Measurements from ENCODE around the gene BSX.

BSX gene

DNA sequence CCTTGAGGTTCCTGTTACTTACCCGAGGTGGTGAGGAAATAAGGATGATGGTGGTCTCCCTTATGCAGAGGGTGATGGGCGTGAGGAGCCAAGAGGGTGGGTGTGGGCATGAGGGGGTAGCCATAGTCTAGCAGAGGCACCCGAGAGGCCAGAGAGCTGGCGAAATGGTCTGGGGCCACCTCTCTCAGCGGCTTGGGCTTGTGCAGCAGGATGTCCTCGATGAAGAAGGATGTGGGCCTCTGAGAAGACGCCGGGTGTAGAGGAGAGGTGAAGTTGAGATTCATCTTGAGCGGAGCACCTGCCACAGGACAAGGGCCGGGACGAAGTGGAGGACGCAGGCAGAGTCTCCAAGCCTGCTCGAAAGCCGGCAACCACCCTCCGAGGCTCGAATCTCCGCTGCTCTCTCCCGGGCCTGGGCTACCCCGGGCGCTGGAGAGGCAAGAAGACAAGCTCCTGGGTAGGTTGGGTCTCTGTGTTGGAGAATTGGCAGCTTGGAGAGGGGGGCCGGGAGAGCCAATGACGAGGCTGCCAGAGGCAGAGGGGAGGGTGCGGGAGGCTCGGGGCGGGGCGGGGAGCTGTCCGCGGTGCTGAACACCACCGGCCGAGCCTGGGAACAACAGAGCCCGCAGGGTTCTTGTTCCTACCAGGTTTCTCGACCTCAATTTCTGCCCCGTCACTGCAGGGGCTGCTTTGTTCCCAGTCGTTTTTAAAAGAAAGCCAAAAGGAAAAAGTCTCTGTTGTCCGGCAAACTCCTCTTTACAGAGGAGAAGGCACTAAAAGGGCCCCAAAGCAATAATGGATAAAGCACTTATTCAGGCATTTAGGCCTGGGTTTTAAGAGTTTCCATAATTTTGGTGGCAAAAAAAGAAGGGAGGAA lies at the start of gene BSX:
Gene BSX (minus strand): TSS at position 447 of the 877 bp plus-strand sequence. CDS start 163 bp downstream, at position 284.
- DNase-seq: no peak

DNA sequence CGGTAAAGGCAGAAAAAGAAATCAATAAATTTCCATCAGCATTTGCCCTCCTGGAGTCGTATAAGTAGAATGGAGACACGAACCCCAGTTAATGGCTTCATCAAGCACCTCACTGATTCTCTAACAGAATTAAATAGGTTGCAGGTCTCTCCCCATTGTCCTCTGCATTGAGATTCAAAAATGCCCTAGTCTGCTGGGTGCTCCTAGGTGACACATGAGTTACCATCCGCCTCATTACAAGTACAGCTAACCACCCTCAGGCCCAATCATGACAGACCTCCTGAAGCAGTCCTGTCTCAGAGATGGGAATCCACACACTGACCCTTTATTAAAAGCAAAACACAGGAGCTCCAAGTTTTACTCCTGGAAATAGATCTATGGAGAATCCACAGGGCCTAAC lies 48.9 kb upstream of the BSX start:
- no peak for DNase-seq

- DNase-seq: peak; percentile 22
Observed at GRCh38 chr11:123020968-123021367, 39.3 kb upstream of the BSX start.

GRCh38 chr11:123018702-123019101 lies 37.1 kb upstream of the BSX start:
- DNase-seq: no peak

DNA sequence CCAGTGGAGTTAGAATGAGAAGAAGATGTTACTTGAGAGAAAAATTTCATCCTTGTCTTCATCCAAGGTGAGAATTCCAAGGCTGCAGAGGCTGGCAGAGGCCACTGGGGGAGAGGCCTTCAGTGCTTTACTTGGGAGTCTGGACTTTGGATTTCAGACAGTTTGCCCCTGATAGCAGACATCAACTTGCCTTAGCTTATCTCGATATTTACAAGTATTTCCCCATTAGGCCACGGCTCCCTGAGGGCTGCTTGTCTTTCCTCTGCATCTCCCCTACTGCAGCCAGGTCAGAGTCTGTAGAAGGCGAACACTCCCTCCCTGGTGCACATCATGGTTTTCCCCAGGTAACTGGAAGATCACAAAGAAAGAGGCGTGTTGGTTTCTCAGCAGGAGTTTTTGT lies 29.9 kb upstream of the BSX start:
- DNase-seq: no peak

DNA sequence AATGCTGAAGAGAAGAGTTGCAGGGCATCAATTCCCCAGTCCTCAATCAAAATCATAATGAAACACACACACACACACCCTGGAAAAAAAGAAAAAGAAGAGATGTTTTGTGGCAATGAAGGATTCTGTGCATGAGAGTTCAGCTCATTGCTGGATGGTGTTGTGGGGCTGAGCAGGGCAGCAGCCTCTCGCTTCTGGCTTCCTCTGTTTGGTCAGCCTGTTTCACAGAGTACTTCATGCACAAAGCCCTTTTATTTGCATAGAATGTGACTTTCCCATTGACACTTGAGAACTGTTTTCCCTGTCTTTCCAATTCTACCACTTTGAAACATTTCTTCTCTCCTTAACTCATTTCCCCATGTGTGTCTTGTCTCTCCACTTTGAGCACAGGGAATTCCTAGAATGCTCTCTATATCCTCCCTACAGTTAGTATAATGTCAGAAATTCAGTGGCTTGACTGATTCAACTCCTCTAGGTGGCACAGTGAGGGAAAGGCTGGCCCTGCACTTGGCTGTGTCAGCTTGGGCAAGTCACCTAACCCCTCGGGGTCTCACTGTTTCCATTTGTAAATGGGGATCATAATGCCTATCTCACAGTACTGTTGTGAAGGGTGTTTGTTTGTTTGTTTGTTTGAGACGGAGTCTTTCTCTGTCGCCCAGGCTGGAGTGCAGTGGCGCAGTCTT lies 25.4 kb upstream of the BSX start:
- DNase-seq: no peak

- DNase-seq: no peak
Observed at GRCh38 chr11:123000721-123001120, 19.1 kb upstream of the BSX start.

- no peak for DNase-seq
Observed at GRCh38 chr11:122998727-122999366, 17.2 kb upstream of the BSX start.

GRCh38 chr11:122995526-122995925 lies 13.9 kb upstream of the BSX start:
- no peak for DNase-seq

DNA sequence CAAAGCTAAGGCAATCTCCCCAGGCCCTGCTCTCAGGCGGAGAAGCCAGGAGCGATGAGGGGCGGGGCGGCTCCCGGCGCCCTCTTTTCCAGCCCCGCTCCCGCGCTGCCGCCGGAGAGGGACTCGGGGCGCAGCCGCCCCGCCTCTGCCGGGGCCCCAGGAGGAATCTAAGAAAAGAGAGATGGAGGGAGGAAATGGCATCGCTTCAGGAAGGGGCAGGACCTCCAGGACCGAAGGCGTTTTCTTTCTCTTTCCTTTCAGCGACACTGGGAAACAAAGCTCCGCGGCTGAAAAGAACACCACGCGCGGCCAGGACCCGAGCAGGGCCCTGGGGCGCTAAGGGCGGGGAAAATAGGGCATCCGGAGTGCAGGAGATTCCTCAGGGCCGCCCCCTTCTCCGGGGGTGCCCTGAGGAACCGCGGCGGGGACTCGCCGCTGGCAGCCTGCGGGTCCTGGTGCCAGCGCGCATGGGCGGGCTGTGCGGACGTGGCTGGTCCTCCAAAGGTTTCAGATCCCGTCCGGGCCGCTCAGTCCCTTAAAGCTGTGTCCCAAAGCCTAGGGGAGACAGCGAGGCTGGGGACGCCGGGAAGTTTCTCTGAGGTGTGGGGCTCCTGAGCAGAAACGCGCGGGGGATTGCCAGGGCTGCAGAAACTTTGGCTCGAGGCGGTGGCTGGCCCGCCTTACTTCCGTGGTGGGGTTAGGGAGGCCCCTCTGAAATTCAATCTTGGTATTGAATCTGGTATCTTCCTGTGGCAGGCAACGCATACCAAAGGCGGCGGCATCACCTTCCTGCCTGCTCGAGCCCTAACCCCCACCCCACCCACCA lies 2.8 kb upstream of the BSX start:
- peak; percentile 48 for DNase-seq

- no peak for DNase-seq
Observed at GRCh38 chr11:122983438-122984185, 2.0 kb upstream of the BSX start.

DNA sequence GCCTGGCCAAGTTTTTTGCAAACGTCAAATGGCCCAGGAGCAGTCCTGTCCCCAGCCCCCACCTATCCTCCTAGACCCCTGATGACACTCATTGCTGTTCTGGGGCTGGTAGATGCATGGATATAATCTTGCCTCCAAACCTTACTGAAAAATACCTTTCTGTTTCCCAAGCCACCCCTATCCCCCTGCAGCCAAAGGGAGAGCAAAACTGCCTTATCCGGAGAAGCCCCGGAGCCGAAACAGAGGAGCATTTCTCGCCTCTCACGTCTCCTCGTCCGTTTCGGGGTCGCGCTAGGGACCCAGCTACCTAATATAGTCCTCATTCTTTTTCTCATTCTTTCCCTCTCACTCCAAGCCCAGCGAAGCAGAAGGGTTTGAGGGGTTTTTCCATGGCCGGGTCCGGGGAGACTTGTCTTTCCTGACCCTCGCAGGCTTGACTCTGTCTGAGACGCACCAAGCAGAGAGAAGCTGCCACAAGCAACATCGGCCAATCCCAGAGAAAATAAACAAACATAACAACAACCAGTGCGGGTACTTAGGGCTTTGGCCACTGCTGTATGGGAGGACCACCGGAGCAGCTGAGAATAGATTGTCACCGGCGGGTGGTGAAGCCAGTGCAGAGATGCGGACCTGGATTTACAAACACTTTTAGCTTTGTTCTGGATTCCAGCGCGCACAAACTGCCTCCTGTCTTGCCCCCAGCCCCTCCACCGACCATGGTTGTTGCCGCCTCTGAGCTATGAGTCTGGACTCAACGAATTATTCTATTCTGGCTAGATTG lies 1.6 kb downstream of the BSX start:
- no peak for DNase-seq

DNA sequence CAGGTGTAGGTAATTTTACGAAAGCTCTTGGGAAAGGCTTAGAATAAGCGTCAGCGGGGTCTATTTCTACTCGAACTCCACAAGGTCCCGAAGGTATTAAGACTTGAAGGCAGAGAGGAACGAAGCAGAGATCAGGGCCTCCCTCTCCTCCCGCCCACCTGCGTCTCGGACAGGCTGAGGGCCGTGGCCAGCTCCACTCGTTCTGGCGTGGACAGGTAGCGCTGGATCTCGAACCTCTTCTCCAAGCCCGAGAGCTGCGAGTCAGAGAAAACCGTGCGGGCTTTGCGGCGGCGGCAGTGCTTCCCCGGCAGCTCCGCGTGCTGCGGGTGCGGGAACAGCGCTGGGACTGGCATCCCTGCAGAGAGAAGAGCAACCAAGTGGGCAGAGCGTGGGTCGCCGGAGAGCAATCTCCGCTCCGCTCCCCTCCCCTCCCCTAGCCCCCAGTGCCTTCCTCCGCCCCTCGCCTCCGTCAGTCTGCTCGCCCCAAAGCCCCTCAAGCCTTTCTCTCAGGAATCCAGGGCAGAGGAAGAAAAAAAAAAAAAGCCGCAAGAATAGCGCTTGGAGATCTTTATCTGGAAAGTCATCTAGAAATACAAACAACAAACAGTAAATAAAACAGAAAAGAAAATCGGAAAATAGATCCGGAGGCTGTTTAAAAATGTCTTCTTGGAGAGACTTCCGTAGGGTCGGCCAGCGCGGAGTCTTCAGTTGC lies 2.4 kb downstream of the BSX start:
- no peak for DNase-seq

DNA sequence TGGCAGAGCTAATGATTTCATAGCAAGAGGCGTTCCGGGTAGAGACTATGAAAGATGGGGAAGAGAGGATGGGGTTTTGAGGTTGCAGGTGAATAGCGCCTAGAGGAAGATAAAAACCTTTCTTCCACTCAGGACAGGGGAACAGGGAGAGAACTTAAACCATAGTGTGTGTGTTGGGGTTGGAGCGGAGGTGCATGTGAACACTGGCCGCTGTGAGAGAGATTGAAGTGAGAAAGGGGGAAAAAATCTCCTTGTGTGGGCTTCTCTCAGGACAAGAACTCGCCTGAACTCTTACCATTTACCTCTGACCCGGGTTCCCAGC lies 3.4 kb downstream of the BSX start:
- DNase-seq: no peak

GRCh38 chr11:122977470-122978298 lies 4.0 kb downstream of the BSX start:
- DNase-seq: no peak

GRCh38 chr11:122976734-122977469 lies 4.7 kb downstream of the BSX start:
- no peak for DNase-seq

GRCh38 chr11:122976061-122976733 lies 5.4 kb downstream of the BSX start:
- DNase-seq: no peak

- peak; percentile 50 for DNase-seq
Observed at GRCh38 chr11:122963961-122964360, 17.7 kb downstream of the BSX start.

- no peak for DNase-seq
Observed at GRCh38 chr11:122954455-122954854, 27.2 kb downstream of the BSX start.
